Activated CD8-positive, alpha-beta memory T cell treated with anti-CD3 and anti-CD28 coated beads, Interleukin-2, amount 10 ng/mL, durations not matched to agents 7 days and 5 days (primary cell): ENCODE measurements around the gene SCD5. TPM values are rescaled to one million over a fixed set of nuclear protein-coding genes. Genes with fewer than 3 reads are reported as not detected.

Experiments used
- ATAC-seq: fragments of 150-1000 bp; cut with Tn5 transposase; one replicate; pipeline ENCODE4 v1.10.0; 2021; ENCODE audit warnings: moderate library complexity
- CTCF ChIA-PET: fragments of 350-600 bp; sonication (Branson Sonifier 250); formaldehyde crosslinking; loops from one replicate; lab custom pipeline; 2021; ENCODE audit warnings: antibody characterized with exemption; lab: Charles Lee
- DNase-seq: peaks from one replicate; pipeline ENCODE4 v3.0.0-alpha.2; 2020
- H3K27ac Mint-ChIP-seq: one replicate; pipeline ENCODE4 v1.8.0; 2021; ENCODE audit warnings: mild to moderate bottlenecking, mixed read lengths
- H3K27me3 Mint-ChIP-seq: one replicate; pipeline ENCODE4 v1.8.0; 2021; ENCODE audit warnings: mixed read lengths
- H3K36me3 Mint-ChIP-seq: one replicate; pipeline ENCODE4 v1.8.0; 2021; ENCODE audit warnings: mild to moderate bottlenecking, mixed read lengths
- H3K4me1 Mint-ChIP-seq: one replicate; pipeline ENCODE4 v1.8.0; 2021; ENCODE audit warnings: mixed read lengths
- H3K4me3 Mint-ChIP-seq: one replicate; pipeline ENCODE4 v1.8.0; 2021; ENCODE audit warnings: mild to moderate bottlenecking, moderate library complexity, mixed read lengths
- H3K9me3 Mint-ChIP-seq: one replicate; pipeline ENCODE4 v1.8.0; 2022; ENCODE audit warnings: low read depth, mixed read lengths
- total RNA-seq, 2 experiments: library from RNA; stranded (reverse); gene quantifications; one replicate each; pipeline ENCODE4 v1.2.3, GENCODE V29; 2021

The SCD5 gene
- total RNA-seq, 2 experiments from 2014 or later, result 6.4 to 8.2 TPM

GRCh38 chr4:82697561-82697960 lies 101.0 kb downstream of the SCD5 start:
- no peaks in the 10 kb centered on the region for H3K27me3 Mint-ChIP-seq
- H3K36me3 Mint-ChIP-seq, result no peaks in the 10 kb centered on the region
- DNase-seq, result no peak
- H3K4me1 Mint-ChIP-seq, result no peaks in the 10 kb centered on the region
- no peaks in the 10 kb centered on the region for H3K9me3 Mint-ChIP-seq
- no peak for ATAC-seq
- no peak overlapping the region for H3K4me3 Mint-ChIP-seq
- no peak overlapping the region for H3K27ac Mint-ChIP-seq
- CTCF ChIA-PET, result no interaction called here

- no peak for ATAC-seq
- no peaks in the 10 kb centered on the region for H3K36me3 Mint-ChIP-seq
- no peaks in the 10 kb centered on the region for H3K4me1 Mint-ChIP-seq
- H3K27ac Mint-ChIP-seq, result no peak overlapping the region
- CTCF ChIA-PET, result no interaction called here
- H3K4me3 Mint-ChIP-seq, result no peak overlapping the region
- no peak for DNase-seq
- no peaks in the 10 kb centered on the region for H3K27me3 Mint-ChIP-seq
- H3K9me3 Mint-ChIP-seq, result no peaks in the 10 kb centered on the region
Observed at GRCh38 chr4:82696117-82696860, 102.3 kb downstream of the SCD5 start.

- no peaks in the 10 kb centered on the region for H3K9me3 Mint-ChIP-seq
- H3K4me3 Mint-ChIP-seq, result no peak overlapping the region
- DNase-seq (no peak), ATAC-seq (no peak)
- no peaks in the 10 kb centered on the region for H3K27me3 Mint-ChIP-seq
- no peaks in the 10 kb centered on the region for H3K36me3 Mint-ChIP-seq
- H3K27ac Mint-ChIP-seq, result no peak overlapping the region
- no peaks in the 10 kb centered on the region for H3K4me1 Mint-ChIP-seq
- CTCF ChIA-PET, result no interaction called here
Observed at GRCh38 chr4:82694892-82695291, 103.7 kb downstream of the SCD5 start.

GRCh38 chr4:82694046-82694445 lies 104.5 kb downstream of the SCD5 start:
- no peaks in the 10 kb centered on the region for H3K36me3 Mint-ChIP-seq
- ATAC-seq (no peak), DNase-seq (no peak)
- no peaks in the 10 kb centered on the region for H3K4me1 Mint-ChIP-seq
- H3K27ac Mint-ChIP-seq, result no peak overlapping the region
- H3K4me3 Mint-ChIP-seq, result no peak overlapping the region
- no peaks in the 10 kb centered on the region for H3K9me3 Mint-ChIP-seq
- CTCF ChIA-PET, result no interaction called here
- no peaks in the 10 kb centered on the region for H3K27me3 Mint-ChIP-seq

- ATAC-seq (no peak), DNase-seq (no peak)
- Mint-ChIP-seq H3K27me3 (peaks cover 4% of the 10 kb centered on the region), H3K4me1 (no peaks in the 10 kb centered on the region), H3K9me3 (no peaks in the 10 kb centered on the region), H3K36me3 (no peaks in the 10 kb centered on the region), H3K4me3 (no peak overlapping the region), H3K27ac (no peak overlapping the region)
- CTCF ChIA-PET, result no interaction called here
Observed at GRCh38 chr4:82692101-82692780, 106.4 kb downstream of the SCD5 start.

- H3K4me3 Mint-ChIP-seq, result no peak overlapping the region
- CTCF ChIA-PET, result no interaction called here
Observed at GRCh38 chr4:82691431-82691830, 107.2 kb downstream of the SCD5 start.

GRCh38 chr4:82688091-82688795 lies 110.4 kb downstream of the SCD5 start:
- Mint-ChIP-seq H3K27me3 (peaks cover 4% of the 10 kb centered on the region), H3K4me1 (no peaks in the 10 kb centered on the region), H3K9me3 (no peaks in the 10 kb centered on the region), H3K27ac (no peak overlapping the region), H3K36me3 (no peaks in the 10 kb centered on the region), H3K4me3 (no peak overlapping the region)
- no peak for DNase-seq
- no peak for ATAC-seq
- CTCF ChIA-PET, result no interaction called here

More at GRCh38 chr4:82691431-82691830, 107.2 kb downstream of the SCD5 start:
- DNase-seq (no peak), ATAC-seq (no peak)
- Mint-ChIP-seq H3K4me1 (no peaks in the 10 kb centered on the region), H3K27me3 (peaks cover 4% of the 10 kb centered on the region), H3K27ac (no peak overlapping the region), H3K9me3 (no peaks in the 10 kb centered on the region), H3K36me3 (no peaks in the 10 kb centered on the region)

- CTCF ChIA-PET, result no interaction called here
- Mint-ChIP-seq H3K27ac (no peak overlapping the region), H3K4me3 (no peak overlapping the region), H3K36me3 (no peaks in the 10 kb centered on the region), H3K9me3 (no peaks in the 10 kb centered on the region), H3K27me3 (peaks cover 4% of the 10 kb centered on the region), H3K4me1 (no peaks in the 10 kb centered on the region)
- ATAC-seq (no peak), DNase-seq (no peak)
Observed at GRCh38 chr4:82687531-82687930, 111.1 kb downstream of the SCD5 start.

GRCh38 chr4:82681754-82682153 lies 116.8 kb downstream of the SCD5 start:
- CTCF ChIA-PET, result no interaction called here

GRCh38 chr4:82680834-82681233 lies 117.8 kb downstream of the SCD5 start:
- no peak for DNase-seq
- Mint-ChIP-seq H3K4me3 (no peak overlapping the region), H3K27ac (no peak overlapping the region), H3K27me3 (no peaks in the 10 kb centered on the region), H3K4me1 (peaks cover 10% of the 10 kb centered on the region), H3K36me3 (no peaks in the 10 kb centered on the region), H3K9me3 (no peaks in the 10 kb centered on the region)
- CTCF ChIA-PET, result no interaction called here
- ATAC-seq, result no peak

More at GRCh38 chr4:82681754-82682153, 116.8 kb downstream of the SCD5 start:
- ATAC-seq (no peak), DNase-seq (no peak)
- peaks cover 10% of the 10 kb centered on the region for H3K4me1 Mint-ChIP-seq
- H3K4me3 Mint-ChIP-seq, result no peak overlapping the region
- H3K36me3 Mint-ChIP-seq, result no peaks in the 10 kb centered on the region
- no peaks in the 10 kb centered on the region for H3K9me3 Mint-ChIP-seq
- H3K27ac Mint-ChIP-seq, result no peak overlapping the region
- no peaks in the 10 kb centered on the region for H3K27me3 Mint-ChIP-seq

- Mint-ChIP-seq H3K9me3 (no peaks in the 10 kb centered on the region), H3K27me3 (no peaks in the 10 kb centered on the region), H3K36me3 (no peaks in the 10 kb centered on the region), H3K27ac (no peak overlapping the region), H3K4me1 (peaks cover 10% of the 10 kb centered on the region), H3K4me3 (no peak overlapping the region)
- ATAC-seq, result no peak
- no peak for DNase-seq
- CTCF ChIA-PET, result no interaction called here
Observed at GRCh38 chr4:82679531-82679930, 119.1 kb downstream of the SCD5 start.

- H3K27me3 Mint-ChIP-seq, result peaks cover 7% of the 10 kb centered on the region
- H3K4me1 Mint-ChIP-seq, result peaks cover 10% of the 10 kb centered on the region
- DNase-seq, result no peak
- ATAC-seq, result no peak
- CTCF ChIA-PET, result interaction anchor here (1.7 kb wide), 1 partner anchor 10 kb away, joined by 4 read pairs; no protein-coding TSS in a partner anchor
- H3K4me3 Mint-ChIP-seq, result no peak overlapping the region
- no peaks in the 10 kb centered on the region for H3K9me3 Mint-ChIP-seq
- H3K27ac Mint-ChIP-seq, result no peak overlapping the region
- no peaks in the 10 kb centered on the region for H3K36me3 Mint-ChIP-seq
Observed at GRCh38 chr4:82678051-82678450, 120.5 kb downstream of the SCD5 start.

- no peak overlapping the region for H3K4me3 Mint-ChIP-seq
- ATAC-seq (no peak), DNase-seq (no peak)
- H3K36me3 Mint-ChIP-seq, result no peaks in the 10 kb centered on the region
- no peak overlapping the region for H3K27ac Mint-ChIP-seq
- CTCF ChIA-PET, result interaction anchor here (1.7 kb wide), 1 partner anchor 9 kb away, joined by 4 read pairs; no protein-coding TSS in a partner anchor
- peaks cover 7% of the 10 kb centered on the region for H3K27me3 Mint-ChIP-seq
- no peaks in the 10 kb centered on the region for H3K9me3 Mint-ChIP-seq
- peaks cover 10% of the 10 kb centered on the region for H3K4me1 Mint-ChIP-seq
Observed at GRCh38 chr4:82677327-82677726, 121.3 kb downstream of the SCD5 start.
